WTC11 (cell line): ENCODE data around the gene CDK6. TPM values are rescaled to one million over a fixed set of nuclear protein-coding genes. Genes with fewer than 3 reads are reported as not detected.

ENCODE experiments used
- ATAC-seq: fragments of 200-7000 bp; cut with Tn5 transposase; 2 replicates; pipeline ENCODE4 v1.10.0; 2021; ENCODE audit warnings: mild to moderate bottlenecking, moderate library complexity
- CTCF ChIA-PET: fragments of 300-600 bp; sonication (Branson Sonifier 250); formaldehyde crosslinking; loops from one replicate; lab custom pipeline; 2021; ENCODE audit warnings: antibody characterized with exemption; lab: Charles Lee
- POLR2A ChIA-PET: fragments of 350-600 bp; sonication (Branson Sonifier 250); formaldehyde crosslinking; loops from one replicate; lab custom pipeline; 2021; ENCODE audit warnings: antibody characterized with exemption; lab: Charles Lee
- DNase-seq: peaks from one replicate; pipeline ENCODE4 v3.0.0; 2021; ENCODE audit warnings: low spot score
- H3K27ac Mint-ChIP-seq: 2 replicates; pipeline ENCODE4 v1.8.0; 2021; ENCODE audit warnings: mixed read lengths
- H3K27me3 Mint-ChIP-seq: 2 replicates; pipeline ENCODE4 v1.8.0; 2021; ENCODE audit warnings: low read depth, mild to moderate bottlenecking, moderate library complexity, mixed read lengths
- H3K36me3 Mint-ChIP-seq: 2 replicates; pipeline ENCODE4 v1.8.0; 2021; ENCODE audit warnings: mixed read lengths
- H3K4me1 Mint-ChIP-seq: 2 replicates; pipeline ENCODE4 v1.8.0; 2022; ENCODE audit warnings: mixed read lengths
- H3K4me3 Mint-ChIP-seq: 2 replicates; pipeline ENCODE4 v1.8.0; 2021; ENCODE audit warnings: mild to moderate bottlenecking, moderate library complexity, mixed read lengths
- H3K9me3 Mint-ChIP-seq: 2 replicates; pipeline ENCODE4 v1.8.0; 2021; ENCODE audit warnings: mixed read lengths
- ELF4 ChIP-seq: sonication (generic); formaldehyde crosslinking; IDR thresholded peaks from 2 replicates; pipeline ENCODE4 v1.8.1; 2022; ENCODE audit warnings: low read depth, mild to moderate bottlenecking, moderate library complexity, missing genetic modification reagents
- GRHL2 ChIP-seq: fragments of 250-450 bp; sonication (Bioruptor Pico); IDR thresholded peaks from 2 replicates; pipeline ENCODE4 v1.8.0; 2022; ENCODE audit warnings: mild to moderate bottlenecking, moderate library complexity; ENCODE audit not compliant: insufficient replicate concordance, severe bottlenecking
- GTF2I ChIP-seq: fragments of 250-450 bp; sonication (Bioruptor Pico); conservative IDR thresholded peaks from 2 replicates; pipeline ENCODE4 v1.4.0; 2021; ENCODE audit warnings: mild to moderate bottlenecking
- HMGA2 ChIP-seq: fragments of 250-450 bp; sonication (Bioruptor Pico); IDR thresholded peaks from 2 replicates; pipeline ENCODE4 v1.4.0; 2021; ENCODE audit warnings: mild to moderate bottlenecking, moderate library complexity
- IRF2 ChIP-seq: sonication (generic); formaldehyde crosslinking; IDR thresholded peaks from 2 replicates; pipeline ENCODE4 v1.8.0; 2022; ENCODE audit warnings: low read depth, missing genetic modification reagents, borderline replicate concordance
- JAZF1 ChIP-seq: fragments of 250-450 bp; sonication (Bioruptor Pico); IDR thresholded peaks from 2 replicates; pipeline ENCODE4 v1.9.0; 2021; ENCODE audit warnings: moderate library complexity, mild to moderate bottlenecking, inconsistent platforms
- KAT7 ChIP-seq: sonication (generic); formaldehyde crosslinking; IDR thresholded peaks from 2 replicates; pipeline ENCODE4 v1.8.1; 2023; ENCODE audit warnings: missing genetic modification reagents, mild to moderate bottlenecking, borderline replicate concordance
- RORB ChIP-seq: fragments of 250-450 bp; sonication (Bioruptor Pico); IDR thresholded peaks from 2 replicates; pipeline ENCODE4 v1.9.0; 2021; ENCODE audit warnings: mild to moderate bottlenecking
- SOX15 ChIP-seq: fragments of 250-450 bp; sonication (Bioruptor Pico); IDR thresholded peaks from 2 replicates; pipeline ENCODE4 v1.9.0; 2021; ENCODE audit warnings: mild to moderate bottlenecking
- TEAD1 ChIP-seq: sonication (generic); formaldehyde crosslinking; IDR thresholded peaks from 2 replicates; pipeline ENCODE4 v1.8.0; 2022; ENCODE audit warnings: mild to moderate bottlenecking, missing genetic modification reagents
- ZNF396 ChIP-seq: fragments of 250-450 bp; sonication (Bioruptor Pico); IDR thresholded peaks from 2 replicates; pipeline ENCODE4 v1.8.0; 2021; ENCODE audit warnings: mild to moderate bottlenecking, moderate library complexity, borderline replicate concordance
- total RNA-seq: library from RNA; stranded (reverse); gene quantifications from 3 replicates; pipeline ENCODE4 v1.2.3, GENCODE V29; 2021
- TF ChIP-seq, protein P1 (sequence below): fragments of 250-450 bp; sonication (Bioruptor Pico); IDR thresholded peaks from 2 replicates; pipeline ENCODE4 v1.9.0; 2021; ENCODE audit warnings: mild to moderate bottlenecking, borderline replicate concordance
- TF ChIP-seq, protein P2 (sequence below): sonication (generic); formaldehyde crosslinking; conservative IDR thresholded peaks from 2 replicates; pipeline ENCODE4 v1.8.1; 2022; ENCODE audit warnings: mild to moderate bottlenecking, missing genetic modification reagents
- TF ChIP-seq, protein P3 (sequence below): sonication (generic); formaldehyde crosslinking; IDR thresholded peaks from 2 replicates; pipeline ENCODE4 v1.8.0; 2023; ENCODE audit warnings: missing genetic modification reagents
- TF ChIP-seq, protein P4 (sequence below): sonication (generic); formaldehyde crosslinking; conservative IDR thresholded peaks from 2 replicates; pipeline ENCODE4 v1.8.1; 2023; ENCODE audit warnings: mild to moderate bottlenecking, low read depth, missing genetic modification reagents, moderate library complexity
- TF ChIP-seq, protein P5 (sequence below): sonication (generic); formaldehyde crosslinking; IDR thresholded peaks from 2 replicates; pipeline ENCODE4 v1.8.0; 2022; ENCODE audit warnings: mild to moderate bottlenecking, missing genetic modification reagents

Gene CDK6
- total RNA-seq, 1 experiment from 2014 or later: 47.2 TPM

DNA sequence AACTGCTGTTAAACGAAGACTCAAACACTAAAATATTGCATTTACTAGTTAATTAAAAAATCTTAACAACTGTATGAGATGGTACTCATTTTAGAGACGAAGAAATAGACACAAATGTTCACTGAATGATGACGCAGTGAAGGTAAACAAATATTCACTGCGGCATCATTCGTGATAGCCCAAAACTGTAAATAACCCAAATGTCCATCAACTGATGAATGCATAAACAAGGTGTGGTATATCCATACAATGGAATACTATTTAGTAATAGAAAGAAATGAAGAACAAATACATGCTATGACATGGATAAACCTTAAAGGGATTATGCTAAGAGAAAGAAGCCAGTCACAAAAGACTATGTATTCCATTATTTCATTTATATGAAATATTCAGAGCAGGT is 51.4 kb downstream of the CDK6 start:
- Mint-ChIP-seq H3K9me3 (peaks cover 22% of the 10 kb centered on the region), H3K36me3 (peaks cover 20% of the 10 kb centered on the region), H3K4me1 (peaks cover 49% of the 10 kb centered on the region), H3K4me3 (no peak overlapping the region), H3K27ac (no peak overlapping the region), H3K27me3 (no peaks in the 10 kb centered on the region)
- ChIA-PET CTCF (interaction anchor here (1.3 kb wide), 1 partner anchor 48 kb away, joined by 3 read pairs; no protein-coding TSS in a partner anchor), POLR2A (no interaction called here)
- DNase-seq (no peak), ATAC-seq (no peak)
- TF ChIP-seq KAT7 (CRISPR knock-in tag) (no peak), GRHL2 (CRISPR knock-in tag) (no peak), RORB (CRISPR knock-in tag) (no peak), HMGA2 (CRISPR knock-in tag) (no peak), TEAD1 (no peak), GTF2I (no peak), JAZF1 (no peak), ZNF396 (CRISPR knock-in tag) (no peak), IRF2 (CRISPR knock-in tag) (no peak), ELF4 (no peak), SOX15 (CRISPR knock-in tag) (no peak)
- TF ChIP-seq, protein P1, sequence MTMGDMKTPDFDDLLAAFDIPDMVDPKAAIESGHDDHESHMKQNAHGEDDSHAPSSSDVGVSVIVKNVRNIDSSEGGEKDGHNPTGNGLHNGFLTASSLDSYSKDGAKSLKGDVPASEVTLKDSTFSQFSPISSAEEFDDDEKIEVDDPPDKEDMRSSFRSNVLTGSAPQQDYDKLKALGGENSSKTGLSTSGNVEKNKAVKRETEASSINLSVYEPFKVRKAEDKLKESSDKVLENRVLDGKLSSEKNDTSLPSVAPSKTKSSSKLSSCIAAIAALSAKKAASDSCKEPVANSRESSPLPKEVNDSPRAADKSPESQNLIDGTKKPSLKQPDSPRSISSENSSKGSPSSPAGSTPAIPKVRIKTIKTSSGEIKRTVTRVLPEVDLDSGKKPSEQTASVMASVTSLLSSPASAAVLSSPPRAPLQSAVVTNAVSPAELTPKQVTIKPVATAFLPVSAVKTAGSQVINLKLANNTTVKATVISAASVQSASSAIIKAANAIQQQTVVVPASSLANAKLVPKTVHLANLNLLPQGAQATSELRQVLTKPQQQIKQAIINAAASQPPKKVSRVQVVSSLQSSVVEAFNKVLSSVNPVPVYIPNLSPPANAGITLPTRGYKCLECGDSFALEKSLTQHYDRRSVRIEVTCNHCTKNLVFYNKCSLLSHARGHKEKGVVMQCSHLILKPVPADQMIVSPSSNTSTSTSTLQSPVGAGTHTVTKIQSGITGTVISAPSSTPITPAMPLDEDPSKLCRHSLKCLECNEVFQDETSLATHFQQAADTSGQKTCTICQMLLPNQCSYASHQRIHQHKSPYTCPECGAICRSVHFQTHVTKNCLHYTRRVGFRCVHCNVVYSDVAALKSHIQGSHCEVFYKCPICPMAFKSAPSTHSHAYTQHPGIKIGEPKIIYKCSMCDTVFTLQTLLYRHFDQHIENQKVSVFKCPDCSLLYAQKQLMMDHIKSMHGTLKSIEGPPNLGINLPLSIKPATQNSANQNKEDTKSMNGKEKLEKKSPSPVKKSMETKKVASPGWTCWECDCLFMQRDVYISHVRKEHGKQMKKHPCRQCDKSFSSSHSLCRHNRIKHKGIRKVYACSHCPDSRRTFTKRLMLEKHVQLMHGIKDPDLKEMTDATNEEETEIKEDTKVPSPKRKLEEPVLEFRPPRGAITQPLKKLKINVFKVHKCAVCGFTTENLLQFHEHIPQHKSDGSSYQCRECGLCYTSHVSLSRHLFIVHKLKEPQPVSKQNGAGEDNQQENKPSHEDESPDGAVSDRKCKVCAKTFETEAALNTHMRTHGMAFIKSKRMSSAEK (CRISPR knock-in tag): no peak
- TF ChIP-seq, protein P2, sequence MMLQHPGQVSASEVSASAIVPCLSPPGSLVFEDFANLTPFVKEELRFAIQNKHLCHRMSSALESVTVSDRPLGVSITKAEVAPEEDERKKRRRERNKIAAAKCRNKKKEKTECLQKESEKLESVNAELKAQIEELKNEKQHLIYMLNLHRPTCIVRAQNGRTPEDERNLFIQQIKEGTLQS (CRISPR knock-in tag): no peak
- TF ChIP-seq, protein P3, sequence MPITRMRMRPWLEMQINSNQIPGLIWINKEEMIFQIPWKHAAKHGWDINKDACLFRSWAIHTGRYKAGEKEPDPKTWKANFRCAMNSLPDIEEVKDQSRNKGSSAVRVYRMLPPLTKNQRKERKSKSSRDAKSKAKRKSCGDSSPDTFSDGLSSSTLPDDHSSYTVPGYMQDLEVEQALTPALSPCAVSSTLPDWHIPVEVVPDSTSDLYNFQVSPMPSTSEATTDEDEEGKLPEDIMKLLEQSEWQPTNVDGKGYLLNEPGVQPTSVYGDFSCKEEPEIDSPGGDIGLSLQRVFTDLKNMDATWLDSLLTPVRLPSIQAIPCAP: no peak
- TF ChIP-seq, protein P4, sequence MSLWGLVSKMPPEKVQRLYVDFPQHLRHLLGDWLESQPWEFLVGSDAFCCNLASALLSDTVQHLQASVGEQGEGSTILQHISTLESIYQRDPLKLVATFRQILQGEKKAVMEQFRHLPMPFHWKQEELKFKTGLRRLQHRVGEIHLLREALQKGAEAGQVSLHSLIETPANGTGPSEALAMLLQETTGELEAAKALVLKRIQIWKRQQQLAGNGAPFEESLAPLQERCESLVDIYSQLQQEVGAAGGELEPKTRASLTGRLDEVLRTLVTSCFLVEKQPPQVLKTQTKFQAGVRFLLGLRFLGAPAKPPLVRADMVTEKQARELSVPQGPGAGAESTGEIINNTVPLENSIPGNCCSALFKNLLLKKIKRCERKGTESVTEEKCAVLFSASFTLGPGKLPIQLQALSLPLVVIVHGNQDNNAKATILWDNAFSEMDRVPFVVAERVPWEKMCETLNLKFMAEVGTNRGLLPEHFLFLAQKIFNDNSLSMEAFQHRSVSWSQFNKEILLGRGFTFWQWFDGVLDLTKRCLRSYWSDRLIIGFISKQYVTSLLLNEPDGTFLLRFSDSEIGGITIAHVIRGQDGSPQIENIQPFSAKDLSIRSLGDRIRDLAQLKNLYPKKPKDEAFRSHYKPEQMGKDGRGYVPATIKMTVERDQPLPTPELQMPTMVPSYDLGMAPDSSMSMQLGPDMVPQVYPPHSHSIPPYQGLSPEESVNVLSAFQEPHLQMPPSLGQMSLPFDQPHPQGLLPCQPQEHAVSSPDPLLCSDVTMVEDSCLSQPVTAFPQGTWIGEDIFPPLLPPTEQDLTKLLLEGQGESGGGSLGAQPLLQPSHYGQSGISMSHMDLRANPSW (CRISPR knock-in tag): no peak
- TF ChIP-seq, protein P5, sequence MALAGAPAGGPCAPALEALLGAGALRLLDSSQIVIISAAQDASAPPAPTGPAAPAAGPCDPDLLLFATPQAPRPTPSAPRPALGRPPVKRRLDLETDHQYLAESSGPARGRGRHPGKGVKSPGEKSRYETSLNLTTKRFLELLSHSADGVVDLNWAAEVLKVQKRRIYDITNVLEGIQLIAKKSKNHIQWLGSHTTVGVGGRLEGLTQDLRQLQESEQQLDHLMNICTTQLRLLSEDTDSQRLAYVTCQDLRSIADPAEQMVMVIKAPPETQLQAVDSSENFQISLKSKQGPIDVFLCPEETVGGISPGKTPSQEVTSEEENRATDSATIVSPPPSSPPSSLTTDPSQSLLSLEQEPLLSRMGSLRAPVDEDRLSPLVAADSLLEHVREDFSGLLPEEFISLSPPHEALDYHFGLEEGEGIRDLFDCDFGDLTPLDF: no peak
